NCI-H2196 (cell line): ENCODE data around the gene FAM227B.
A peak's percentile ranks its signal among the peaks of the same experiment; 100 is the strongest.
"Not testable (repeated sequence)": the region's sequence is repeated elsewhere in the genome, so short reads cannot be mapped to it uniquely, and the experiment has no call there.

Source experiments
- DNase-seq: peaks from one replicate; lab custom pipeline; 2025; ENCODE audit not compliant: unreplicated experiment; lab: John Stamatoyannopoulos, UW

FAM227B gene, protein sequence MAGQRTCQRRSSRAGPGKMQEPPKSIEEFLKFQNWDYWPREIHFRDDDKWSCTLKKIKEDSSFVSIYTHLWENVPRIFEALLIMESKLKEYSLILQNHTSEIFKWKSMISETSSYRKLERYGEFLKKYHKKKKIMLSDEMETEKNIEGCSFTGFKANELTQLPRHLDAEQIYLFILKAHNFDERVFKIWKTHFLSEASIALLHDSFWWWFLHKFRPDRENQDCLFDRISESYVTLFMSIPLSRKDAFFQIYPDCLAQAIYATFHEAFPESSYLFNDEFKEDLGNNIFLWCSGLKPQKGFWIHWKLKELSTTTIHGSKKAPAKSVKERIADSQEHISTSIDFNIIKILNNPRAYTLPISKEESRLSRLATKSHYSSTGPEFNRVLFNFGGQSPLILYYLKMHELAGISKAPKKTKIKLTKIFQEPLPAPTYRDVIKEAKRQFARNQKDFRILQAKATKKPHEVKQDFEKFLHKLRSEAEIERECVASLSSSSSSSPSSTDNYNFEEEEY

DNA sequence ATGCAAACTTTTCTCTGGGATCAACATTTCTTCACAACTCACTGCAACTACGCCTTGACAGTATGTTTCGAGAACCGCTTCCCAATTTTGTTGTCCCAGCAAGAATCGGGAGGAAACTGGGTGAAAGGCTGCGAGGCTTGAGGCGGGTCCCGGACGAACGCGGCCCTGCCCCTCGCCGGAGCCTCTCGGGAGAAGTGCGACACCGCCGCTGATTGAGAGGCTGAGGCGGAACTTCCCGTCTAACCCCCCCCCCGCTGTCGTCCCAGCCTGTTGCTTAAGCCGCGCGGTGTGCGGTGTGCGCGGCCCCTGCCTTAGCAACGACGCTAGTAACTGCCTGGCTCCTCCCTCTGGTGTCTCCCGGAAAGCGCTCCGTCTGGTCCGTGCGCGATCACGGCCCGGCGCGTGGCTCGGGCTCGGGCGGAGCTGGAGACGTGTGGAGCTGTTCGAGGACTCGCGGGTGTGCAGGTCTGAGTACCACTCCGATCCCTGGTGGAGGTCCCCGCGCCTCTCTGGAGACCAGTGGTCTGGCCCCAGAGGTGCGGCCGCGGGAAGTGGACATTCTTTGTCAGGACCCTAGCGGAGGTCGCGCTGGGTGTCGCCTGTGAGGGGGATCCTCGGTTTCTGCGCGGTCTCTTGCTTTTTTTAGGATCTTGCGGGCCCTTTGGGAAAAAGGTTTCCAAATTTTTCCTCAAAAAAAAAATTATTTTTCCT lies at the start of gene FAM227B, which contains the start of gene DTWD1:
Gene FAM227B, minus strand, starts transcription at position 161 of the 711 bp plus-strand sequence. CDS start 5,647 bp downstream, outside the sequence.
Gene DTWD1, plus strand, starts transcription at position 391 of the 711 bp plus-strand sequence. CDS start 4,120 bp downstream, outside the sequence.
- peak; percentile 85 for DNase-seq

DNA sequence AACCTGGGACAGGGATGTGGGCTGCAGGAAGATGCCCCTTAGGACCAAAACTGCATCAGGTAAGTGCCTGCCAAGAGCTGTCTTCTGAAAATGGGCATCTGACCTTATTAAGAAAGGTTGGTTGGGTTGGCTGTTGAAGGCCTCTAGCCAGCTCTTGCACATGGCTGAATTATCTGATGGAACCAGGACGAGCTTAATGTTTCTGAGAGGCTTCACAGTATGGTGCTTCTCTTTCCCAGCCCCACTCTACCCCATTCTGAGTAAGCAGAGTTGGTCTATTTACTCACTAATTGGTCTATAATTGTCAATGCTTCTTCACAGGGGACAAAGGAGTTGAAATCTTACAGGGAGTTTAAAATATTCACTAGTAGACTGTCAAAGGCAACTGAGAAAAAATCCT lies 48.7 kb upstream of the FAM227B start:
- DNase-seq = no peak

DNA sequence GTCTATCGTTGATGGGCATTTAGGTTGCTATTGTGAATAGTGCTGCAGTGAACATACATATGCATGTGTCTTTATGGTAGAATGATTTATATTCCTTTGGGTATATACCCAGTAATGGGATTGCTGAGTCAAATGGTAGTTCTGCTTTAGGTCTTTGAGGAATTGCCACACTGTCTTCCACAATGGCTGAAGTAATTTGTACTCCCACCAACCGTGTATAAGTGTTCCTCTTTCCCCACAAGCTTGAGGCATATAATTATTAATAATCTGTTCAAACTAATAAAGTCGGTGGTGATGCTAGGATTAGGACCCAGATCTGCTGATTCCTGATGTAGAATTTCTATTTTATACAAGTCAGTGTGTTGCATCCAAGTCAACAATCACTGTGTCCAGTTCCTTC lies 45.9 kb upstream of the FAM227B start:
- not testable (repeated sequence) for DNase-seq

DNA sequence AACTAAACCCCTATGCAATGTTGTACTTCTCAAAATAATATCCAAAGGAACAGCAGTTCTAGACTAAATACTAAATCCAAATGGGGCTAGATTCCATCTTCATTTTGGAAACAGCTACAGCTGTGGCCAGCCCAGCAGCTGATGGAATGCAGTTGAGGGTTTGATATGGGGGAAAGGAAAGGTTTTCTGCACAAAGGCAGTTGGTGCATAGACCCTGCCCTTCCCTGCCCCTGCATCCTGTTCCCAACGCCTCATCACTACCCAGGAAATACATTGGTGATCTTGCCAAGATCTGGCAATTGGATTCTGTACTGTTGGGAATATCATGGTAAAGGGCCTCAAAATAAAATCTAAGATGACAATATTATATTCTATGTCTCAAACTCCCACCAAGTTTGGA lies 44.1 kb upstream of the FAM227B start:
- DNase-seq = no peak

DNA sequence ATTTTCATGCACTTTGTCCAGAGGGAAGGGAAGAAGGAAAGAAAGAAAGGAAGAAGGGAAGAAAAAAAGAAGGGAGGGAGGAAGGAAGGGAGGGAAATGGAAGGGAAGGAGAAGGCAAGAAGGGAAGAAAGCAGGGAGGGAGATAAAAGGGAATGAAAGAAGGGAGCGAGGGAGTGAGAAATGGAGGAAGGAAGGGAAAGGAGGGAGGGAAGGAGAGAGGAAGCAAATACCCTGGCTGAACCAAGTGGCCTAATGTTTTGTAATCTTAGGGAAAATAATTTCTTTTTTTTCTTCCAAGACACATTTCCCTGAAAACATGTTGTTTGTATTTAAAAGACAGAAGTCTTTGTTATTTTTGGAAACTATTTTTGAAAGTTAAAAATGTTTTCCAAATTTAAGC lies 36.1 kb upstream of the FAM227B start:
- DNase-seq = no peak

DNA sequence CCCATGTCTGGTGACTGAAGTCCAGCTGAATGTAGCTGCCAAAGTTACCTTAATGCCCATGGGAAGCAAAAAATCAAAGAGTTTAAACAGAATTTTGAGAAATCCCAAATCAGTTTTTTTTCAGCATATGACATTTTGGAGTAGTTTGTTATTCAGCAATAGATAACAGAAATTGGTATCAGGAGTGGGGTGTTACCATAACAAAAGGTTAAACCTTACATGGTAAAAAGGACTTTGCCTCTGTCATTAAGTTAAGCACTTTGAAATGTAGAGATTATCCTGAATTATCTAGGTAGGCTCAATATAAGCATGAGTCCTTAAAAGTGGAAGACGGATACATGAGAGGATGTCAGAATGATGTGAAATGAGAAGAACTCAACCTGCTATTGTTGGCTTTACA lies 32.3 kb upstream of the FAM227B start:
- no peak for DNase-seq

DNA sequence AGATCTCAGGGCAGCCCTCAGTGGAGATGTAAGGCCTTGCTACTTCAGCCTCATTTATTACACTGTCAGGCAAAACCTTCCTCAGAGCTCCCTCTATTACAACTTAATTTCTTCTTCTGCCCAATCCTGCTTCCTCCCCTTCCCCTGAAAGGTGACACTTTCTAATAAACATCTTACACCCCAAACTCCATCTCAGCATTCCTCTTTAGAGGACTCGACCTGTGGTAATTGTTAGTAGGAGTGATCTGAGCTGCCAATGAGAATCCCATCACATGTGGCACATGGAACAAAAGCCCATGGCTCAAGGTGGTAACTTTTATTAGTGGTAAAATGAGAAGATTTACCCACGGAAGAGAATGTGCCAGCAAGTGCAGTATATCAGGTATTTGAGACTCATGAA lies 30.1 kb upstream of the FAM227B start:
- no peak for DNase-seq

DNA sequence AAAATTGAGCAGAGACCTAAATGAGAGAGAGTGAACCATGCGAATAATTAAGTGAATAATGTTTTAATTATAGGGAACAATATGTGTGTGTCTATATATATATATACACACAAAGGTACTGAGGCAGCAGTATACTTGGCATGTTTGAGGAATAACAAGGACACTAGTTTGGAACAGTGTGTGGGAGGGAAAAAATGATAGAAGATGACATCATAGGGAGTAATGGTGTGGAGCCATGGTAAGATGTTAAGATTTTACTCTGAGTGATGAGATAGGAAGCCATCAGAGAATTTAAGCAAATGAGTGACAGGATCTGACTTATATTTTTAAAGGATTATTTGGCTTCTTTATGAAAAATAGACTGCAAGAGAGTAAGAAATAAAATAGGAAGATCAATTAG lies 29.4 kb upstream of the FAM227B start:
- no peak for DNase-seq

DNA sequence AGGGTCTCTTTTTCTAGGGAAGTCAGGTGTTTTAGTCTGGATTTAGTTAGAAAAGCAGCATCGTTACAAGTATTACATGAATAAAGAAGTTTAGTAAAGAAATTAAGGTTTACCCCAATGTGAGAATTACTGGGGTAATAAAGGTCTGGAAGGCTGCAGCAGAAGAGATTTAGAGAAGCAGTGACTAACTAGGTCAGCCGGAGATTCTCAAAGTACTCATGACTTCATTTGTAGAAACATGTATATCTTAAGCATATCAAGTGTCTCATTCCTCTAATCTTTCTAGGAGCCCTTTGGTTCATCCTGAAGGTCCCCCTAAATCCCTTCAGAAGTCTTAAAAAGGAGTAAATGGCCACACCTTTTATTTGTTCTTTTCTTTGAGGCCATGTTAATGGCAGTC lies 26.3 kb upstream of the FAM227B start:
- DNase-seq = no peak

DNA sequence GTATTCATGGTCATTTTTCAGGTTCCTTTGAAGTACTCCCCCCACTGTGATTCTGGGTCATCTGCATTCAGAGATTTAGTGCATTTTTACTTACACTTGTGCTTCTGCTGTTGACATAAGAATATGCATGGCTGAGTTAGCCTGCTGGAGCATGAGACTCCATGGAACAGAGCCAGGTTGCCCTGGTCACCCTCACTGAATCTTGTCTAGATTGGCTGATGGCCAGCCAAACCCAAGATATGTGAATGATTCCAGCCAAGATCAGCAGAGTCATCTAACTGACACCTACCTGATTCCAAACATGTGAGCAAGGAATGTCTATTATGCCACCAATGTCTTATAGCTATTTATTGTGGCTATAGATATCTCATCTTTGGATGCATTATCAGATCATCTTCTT lies 25.3 kb upstream of the FAM227B start:
- peak; percentile 76 for DNase-seq

DNA sequence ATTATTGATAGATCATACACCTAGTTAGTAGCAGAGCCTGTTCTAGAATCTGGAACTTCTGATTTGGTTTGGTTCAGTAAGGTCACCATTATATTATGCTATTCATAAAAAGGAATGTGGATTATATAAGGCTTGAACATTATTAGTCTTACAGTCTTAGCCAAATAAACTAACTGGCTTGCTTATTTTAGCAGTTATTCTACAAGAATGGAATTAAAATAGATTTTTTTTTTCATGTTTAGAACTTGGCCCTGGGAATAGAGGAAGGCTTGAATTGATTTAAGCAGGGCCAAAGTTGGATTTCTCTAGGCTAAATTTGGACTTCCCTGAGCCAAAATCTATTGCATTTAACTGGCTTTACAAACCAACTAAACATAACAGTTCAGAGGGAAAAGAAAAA lies 24.7 kb upstream of the FAM227B start:
- no peak for DNase-seq

DNA sequence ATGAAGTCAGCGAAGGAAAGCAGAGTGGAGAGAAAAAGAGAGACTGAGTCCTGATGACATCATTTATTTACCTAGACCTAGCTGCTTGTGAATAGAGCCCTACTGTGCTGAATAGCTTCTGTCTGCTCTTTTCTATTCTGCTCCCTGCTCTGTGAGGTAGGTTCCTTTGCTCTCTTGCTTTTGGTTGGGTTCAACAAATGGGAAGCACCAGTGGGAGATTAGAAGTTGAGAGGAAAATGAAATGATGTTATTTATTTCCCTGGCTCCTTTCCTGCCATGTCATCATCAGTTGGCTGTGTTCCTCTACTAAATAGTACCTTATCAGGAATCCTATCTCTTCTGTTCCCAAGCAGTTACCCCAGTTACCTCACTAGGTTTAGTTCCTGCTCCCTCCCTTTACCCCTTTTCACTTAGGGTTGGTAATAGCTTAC lies 23.8 kb upstream of the FAM227B start:
- no peak for DNase-seq

DNA sequence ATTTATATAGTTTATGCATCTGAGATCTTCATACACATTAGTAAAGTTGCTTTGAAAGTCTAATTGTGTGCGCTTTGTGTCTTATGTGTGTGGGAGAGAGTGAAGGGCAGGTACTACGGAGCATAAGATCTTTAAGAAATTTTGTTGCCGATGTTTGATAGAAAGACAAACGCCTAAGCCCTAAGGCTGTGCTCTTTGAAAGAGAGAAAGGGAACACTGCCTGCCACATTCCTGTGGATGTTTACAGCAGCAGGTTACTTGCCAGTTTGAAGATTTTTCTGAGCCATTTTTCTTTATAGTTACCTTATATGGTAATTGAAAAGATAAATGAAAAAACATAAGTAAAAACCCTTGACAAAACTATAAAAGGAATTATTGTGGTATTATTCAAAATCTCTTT lies 17.2 kb upstream of the FAM227B start:
- DNase-seq = no peak

DNA sequence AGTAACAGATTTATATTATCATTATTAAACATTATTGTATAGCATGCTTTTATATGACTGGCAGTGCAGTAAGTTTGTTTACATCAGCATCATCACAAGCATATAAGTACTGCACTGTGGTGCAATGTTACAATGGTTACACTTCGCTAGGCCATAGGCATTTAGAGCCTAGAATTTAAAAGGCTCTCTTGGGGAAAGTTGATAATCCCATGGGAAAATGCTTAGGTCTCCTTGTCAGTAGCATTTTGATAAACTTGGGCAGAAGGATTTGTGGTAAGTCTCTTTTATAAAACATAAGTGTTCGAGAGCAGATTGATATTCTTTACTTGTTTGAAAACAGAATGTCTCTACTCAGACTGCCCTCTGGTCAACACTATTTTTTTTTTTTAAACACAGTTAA lies 7.8 kb upstream of the FAM227B start:
- no peak for DNase-seq

DNA sequence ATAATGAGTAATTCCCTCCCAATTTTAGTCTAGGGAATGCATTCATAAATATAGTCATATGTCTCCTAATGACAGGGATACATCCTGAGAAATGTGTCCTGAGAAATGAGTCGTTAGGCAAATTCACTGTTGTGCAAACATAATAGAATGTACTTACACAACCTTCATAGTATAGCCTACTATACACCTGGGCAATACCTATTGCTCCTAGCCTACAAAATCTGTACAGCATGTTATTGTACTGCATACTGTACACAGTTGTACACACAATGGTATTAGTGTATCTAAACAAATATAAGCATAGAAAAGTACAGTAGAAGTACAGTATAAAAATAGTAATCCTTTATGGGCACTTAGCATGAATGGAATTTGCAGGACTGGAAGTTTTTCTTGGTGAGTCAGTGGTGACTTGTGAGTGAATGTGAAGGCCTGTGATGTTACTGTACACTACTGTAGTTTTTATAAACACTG lies 6.8 kb upstream of the FAM227B start:
- no peak for DNase-seq

DNA sequence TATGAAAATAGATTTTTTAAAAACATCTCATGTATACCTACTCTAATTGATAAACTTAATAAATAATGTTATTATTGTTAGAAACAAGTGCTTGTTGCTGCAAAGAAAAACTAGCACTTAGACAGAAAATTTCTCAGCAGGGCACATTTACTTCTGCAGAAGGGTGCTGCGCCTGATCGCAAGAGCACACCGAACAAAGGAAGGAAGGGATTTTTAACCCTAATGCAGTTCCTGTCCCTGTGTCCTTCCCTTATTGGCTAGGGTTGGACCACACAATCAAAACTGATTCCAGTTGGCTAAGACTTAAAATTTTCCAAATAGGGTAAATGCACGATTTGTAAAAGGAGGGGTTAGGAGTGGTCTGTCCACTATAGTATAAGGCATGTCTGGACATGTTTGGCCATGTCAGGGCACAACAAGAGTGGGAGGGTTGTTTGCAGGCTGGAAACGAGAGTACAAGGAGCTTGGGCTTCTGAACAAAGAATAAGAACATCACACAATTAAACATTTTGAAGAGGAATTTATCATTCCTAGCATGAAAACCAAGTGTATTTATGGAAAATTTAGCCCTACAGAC lies 4.9 kb upstream of the FAM227B start:
- no peak for DNase-seq

DNA sequence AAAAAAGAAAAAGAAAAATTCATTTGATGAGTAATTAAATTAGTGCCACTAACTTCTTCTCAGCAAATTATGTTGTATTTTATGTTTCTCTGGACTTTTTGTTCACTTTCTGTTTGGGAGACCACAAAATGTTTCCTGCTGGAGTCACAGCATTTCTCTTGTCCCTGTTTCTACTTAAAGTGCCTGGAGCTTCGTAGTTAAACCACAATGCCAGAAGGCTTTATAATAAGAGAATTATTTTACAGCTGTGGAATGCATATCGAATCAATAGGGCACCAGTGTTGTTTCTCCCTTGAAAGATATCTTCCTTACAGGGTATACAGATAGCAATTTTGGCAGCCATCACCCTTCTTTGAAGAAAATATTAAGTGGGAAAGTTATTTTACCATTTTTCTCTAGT lies 3.4 kb upstream of the FAM227B start:
- no peak for DNase-seq

DNA sequence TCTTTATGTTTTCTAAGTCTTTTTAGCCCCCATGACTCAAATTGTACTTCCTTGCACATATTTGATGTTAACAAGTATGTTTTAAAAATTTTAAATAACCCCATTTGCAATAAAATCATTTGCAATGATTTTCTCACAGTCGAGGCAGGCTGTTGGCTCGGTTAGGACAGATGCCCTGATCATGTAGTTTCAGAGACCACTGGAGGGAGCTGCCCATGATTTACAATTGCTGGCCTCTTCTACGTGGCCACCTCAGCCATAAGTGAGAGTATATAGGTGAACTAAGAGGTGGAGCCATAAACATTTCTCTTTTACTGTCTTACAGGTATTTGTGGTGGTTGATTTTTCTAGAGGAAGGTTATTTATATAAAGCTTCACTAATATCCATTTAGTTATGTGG lies 1.9 kb upstream of the FAM227B start:
- no peak for DNase-seq

DNA sequence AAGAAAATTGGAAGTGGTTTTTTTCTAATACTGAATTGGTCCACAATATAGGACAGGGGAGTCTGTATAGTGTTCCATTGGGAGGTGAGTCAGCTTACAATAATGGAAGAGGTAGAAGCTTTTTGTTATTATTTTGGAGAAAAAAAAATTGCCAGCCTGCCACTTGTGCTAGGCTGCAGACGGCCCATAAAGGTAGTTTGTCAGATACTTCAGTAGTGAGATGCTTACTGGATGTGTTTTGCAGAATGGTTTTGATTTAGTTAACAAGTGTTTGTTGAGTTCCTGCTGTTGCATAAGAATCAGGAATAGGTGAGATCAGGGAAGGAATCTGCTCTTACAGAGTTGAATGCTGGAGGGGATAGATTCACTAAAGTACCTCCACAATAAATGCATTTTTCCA lies 1.3 kb upstream of the FAM227B start:
- no peak for DNase-seq

DNA sequence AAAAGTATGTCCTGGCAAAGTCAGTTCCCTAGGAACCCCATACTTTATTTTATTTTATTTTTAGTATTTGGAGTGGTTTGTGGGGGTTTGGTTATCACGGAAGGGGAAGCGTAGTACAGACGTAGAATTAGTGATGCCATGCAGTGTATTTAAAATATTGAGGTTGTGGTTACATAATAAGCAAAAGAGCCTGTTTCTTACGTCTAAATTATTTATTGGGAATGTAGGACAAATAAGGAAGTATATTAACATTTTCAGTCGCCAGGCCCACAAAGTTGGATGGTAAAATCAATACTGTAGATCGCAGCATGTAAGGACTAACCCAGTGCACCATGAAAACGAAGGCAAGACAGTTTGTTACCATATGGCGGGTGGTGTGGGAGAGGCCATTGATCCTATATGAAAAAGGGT lies 788 bp upstream of the FAM227B start:
- DNase-seq = no peak

DNA sequence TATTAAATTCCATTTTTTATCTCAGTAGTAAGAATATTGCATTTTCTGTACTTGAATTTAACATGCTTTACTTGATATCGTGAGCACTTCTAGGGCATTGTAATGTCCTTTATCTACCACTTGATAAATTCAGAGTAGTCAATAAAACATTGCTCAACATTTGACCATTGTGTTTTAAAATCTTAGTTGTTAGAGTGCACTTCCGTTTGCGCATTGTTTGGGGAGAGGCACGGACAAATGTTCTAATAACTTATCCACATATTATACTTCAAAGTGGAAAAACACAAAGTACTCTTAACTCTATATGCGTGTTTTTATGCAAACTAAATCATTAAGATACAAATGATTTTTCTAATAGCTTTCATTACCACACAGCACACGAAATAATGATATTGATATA lies 419 bp downstream of the FAM227B start:
- no peak for DNase-seq

DNA sequence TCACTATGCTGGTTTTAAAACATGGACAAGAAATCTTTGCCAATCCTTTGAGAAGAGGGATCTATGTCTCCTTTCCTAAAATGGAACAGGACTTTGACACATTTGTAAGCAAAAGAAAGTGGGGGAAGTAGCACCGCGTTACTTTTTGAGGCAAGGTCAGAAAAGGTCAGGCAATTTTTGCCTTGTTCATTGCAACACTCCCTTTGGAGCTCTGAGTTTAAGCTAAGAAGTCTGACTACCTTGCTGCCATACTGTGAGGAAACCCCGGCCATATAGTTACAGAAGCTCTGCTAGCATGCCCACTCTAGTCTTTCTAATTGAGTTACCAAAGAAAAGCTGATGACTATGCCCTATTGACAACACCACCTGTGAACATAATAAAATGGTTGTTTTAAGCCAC lies 1.4 kb downstream of the FAM227B start:
- DNase-seq = no peak
